Mononuclear cell (primary cell): ENCODE results near the gene SH3BP5L. TPM values are rescaled to one million over a fixed set of nuclear protein-coding genes. Genes with fewer than 3 reads are reported as not detected.

Source experiments
- H3K27me3 ChIP-seq: 2 replicates; pipeline ENCODE4 v1.6.0; 2011; ENCODE audit warnings: low read length, control low read depth; ENCODE audit not compliant: insufficient read depth
- H3K4me1 ChIP-seq: 2 replicates; pipeline ENCODE4 v1.5.1; 2011; ENCODE audit warnings: mild to moderate bottlenecking, low read length, control low read depth; ENCODE audit not compliant: insufficient read depth
- H3K4me3 ChIP-seq: 2 replicates; pipeline ENCODE4 v1.5.1; 2011; ENCODE audit warnings: mild to moderate bottlenecking, low read length, moderate library complexity
- H3K9me3 ChIP-seq: 2 replicates; pipeline ENCODE4 v1.5.1; 2011; ENCODE audit warnings: low read depth, mild to moderate bottlenecking, control low read depth, low read length
- total RNA-seq: library from RNA; depleted of rRNA; stranded (reverse); fragments of >200 nt; gene quantifications from one replicate; pipeline ENCODE4 v1.2.3, GENCODE V29; 2012

Gene SH3BP5L
- total RNA-seq, 1 donor, result 8.7 TPM

- Histone ChIP-seq H3K4me3 (no peak overlapping the region), H3K4me1 (peaks cover 84% of the 10 kb centered on the region), H3K27me3 (no peaks in the 10 kb centered on the region), H3K9me3 (no peaks in the 10 kb centered on the region)
Observed at GRCh38 chr1:248824301-248824700, 1.4 kb downstream of the SH3BP5L start.

- Histone ChIP-seq H3K4me3 (no peak overlapping the region), H3K4me1 (peaks cover 85% of the 10 kb centered on the region), H3K27me3 (no peaks in the 10 kb centered on the region), H3K9me3 (no peaks in the 10 kb centered on the region)
Observed at GRCh38 chr1:248823517-248824001, 2.2 kb downstream of the SH3BP5L start.

- Histone ChIP-seq H3K4me1 (peaks cover 88% of the 10 kb centered on the region), H3K4me3 (no peak overlapping the region), H3K27me3 (no peaks in the 10 kb centered on the region), H3K9me3 (no peaks in the 10 kb centered on the region)
Observed at GRCh38 chr1:248822148-248823032, 3.3 kb downstream of the SH3BP5L start.

- no peaks in the 10 kb centered on the region for H3K9me3 ChIP-seq
- H3K4me1 ChIP-seq, result peaks cover 88% of the 10 kb centered on the region
- no peaks in the 10 kb centered on the region for H3K27me3 ChIP-seq
- no peak overlapping the region for H3K4me3 ChIP-seq
Observed at GRCh38 chr1:248821641-248822040, 4.1 kb downstream of the SH3BP5L start.

GRCh38 chr1:248821101-248821500 is 4.6 kb downstream of the SH3BP5L start:
- H3K4me1 ChIP-seq, result peaks cover 93% of the 10 kb centered on the region
- no peaks in the 10 kb centered on the region for H3K9me3 ChIP-seq
- no peak overlapping the region for H3K4me3 ChIP-seq
- no peaks in the 10 kb centered on the region for H3K27me3 ChIP-seq

GRCh38 chr1:248820041-248820585 is 5.6 kb downstream of the SH3BP5L start:
- Histone ChIP-seq H3K9me3 (no peaks in the 10 kb centered on the region), H3K4me3 (no peak overlapping the region), H3K27me3 (no peaks in the 10 kb centered on the region), H3K4me1 (peaks cover 99% of the 10 kb centered on the region)

GRCh38 chr1:248818505-248819374 is 7.0 kb downstream of the SH3BP5L start:
- H3K4me1 ChIP-seq, result peaks cover 85% of the 10 kb centered on the region
- no peaks in the 10 kb centered on the region for H3K9me3 ChIP-seq
- no peaks in the 10 kb centered on the region for H3K27me3 ChIP-seq
- H3K4me3 ChIP-seq, result no peak overlapping the region

GRCh38 chr1:248817065-248817464 is 8.7 kb downstream of the SH3BP5L start:
- no peaks in the 10 kb centered on the region for H3K9me3 ChIP-seq
- H3K4me3 ChIP-seq, result no peak overlapping the region
- peaks cover 68% of the 10 kb centered on the region for H3K4me1 ChIP-seq
- H3K27me3 ChIP-seq, result no peaks in the 10 kb centered on the region

- Histone ChIP-seq H3K9me3 (no peaks in the 10 kb centered on the region), H3K4me1 (peaks cover 63% of the 10 kb centered on the region), H3K4me3 (no peak overlapping the region), H3K27me3 (no peaks in the 10 kb centered on the region)
Observed at GRCh38 chr1:248816042-248816851, 9.5 kb downstream of the SH3BP5L start.

- no peaks in the 10 kb centered on the region for H3K27me3 ChIP-seq
- H3K4me1 ChIP-seq, result peaks cover 63% of the 10 kb centered on the region
- no peak overlapping the region for H3K4me3 ChIP-seq
- no peaks in the 10 kb centered on the region for H3K9me3 ChIP-seq
Observed at GRCh38 chr1:248815407-248816034, 10.2 kb downstream of the SH3BP5L start.

- Histone ChIP-seq H3K4me1 (peaks cover 56% of the 10 kb centered on the region), H3K4me3 (no peak overlapping the region), H3K27me3 (no peaks in the 10 kb centered on the region), H3K9me3 (no peaks in the 10 kb centered on the region)
Observed at GRCh38 chr1:248814351-248814750, 11.4 kb downstream of the SH3BP5L start.

GRCh38 chr1:248813546-248813945 is 12.2 kb downstream of the SH3BP5L start:
- peaks cover 48% of the 10 kb centered on the region for H3K4me1 ChIP-seq
- H3K27me3 ChIP-seq, result no peaks in the 10 kb centered on the region
- no peaks in the 10 kb centered on the region for H3K9me3 ChIP-seq
- no peak overlapping the region for H3K4me3 ChIP-seq

GRCh38 chr1:248812736-248813425 is 12.8 kb downstream of the SH3BP5L start:
- Histone ChIP-seq H3K4me3 (no peak overlapping the region), H3K27me3 (no peaks in the 10 kb centered on the region), H3K9me3 (no peaks in the 10 kb centered on the region), H3K4me1 (peaks cover 41% of the 10 kb centered on the region)
